Smooth muscle cell (in vitro differentiated cells): ENCODE measurements around the gene MSH6. TPM values are rescaled to one million over a fixed set of nuclear protein-coding genes. Genes with fewer than 3 reads are reported as not detected.

Experiments used
- DNase-seq: peaks from one replicate; lab custom pipeline; 2025; ENCODE audit not compliant: unreplicated experiment; lab: John Stamatoyannopoulos, UW
- H2AFZ ChIP-seq: fragments of 200-600 bp; sonication (generic); 2 replicates; pipeline ENCODE4 v1.6.0; 2016; ENCODE audit warnings: antibody characterized with exemption, low read depth, mild to moderate bottlenecking
- H3F3A ChIP-seq: fragments of 200-600 bp; sonication (generic); 2 replicates; pipeline ENCODE4 v1.6.0; 2017; ENCODE audit warnings: antibody characterized with exemption, low read depth
- H3K27ac ChIP-seq: fragments of 200-600 bp; sonication (generic); 2 replicates; pipeline ENCODE4 v1.5.1; 2016; ENCODE audit warnings: low read depth, mild to moderate bottlenecking
- H3K27me3 ChIP-seq: fragments of 200-600 bp; sonication (generic); 2 replicates; pipeline ENCODE4 v1.6.1; 2016; ENCODE audit warnings: low read depth, mild to moderate bottlenecking
- H3K36me3 ChIP-seq: fragments of 200-600 bp; sonication (generic); 2 replicates; pipeline ENCODE4 v1.5.1; 2016; ENCODE audit warnings: low read depth
- H3K4me1 ChIP-seq: fragments of 200-600 bp; sonication (generic); 2 replicates; pipeline ENCODE4 v1.5.1; 2016; ENCODE audit warnings: low read depth
- H3K4me2 ChIP-seq: fragments of 200-600 bp; sonication (generic); 2 replicates; pipeline ENCODE4 v1.6.0; 2016; ENCODE audit warnings: mild to moderate bottlenecking
- H3K4me3 ChIP-seq: fragments of 200-600 bp; sonication (generic); 2 replicates; pipeline ENCODE4 v1.5.1; 2016; ENCODE audit warnings: mild to moderate bottlenecking
- H3K79me2 ChIP-seq: fragments of 200-600 bp; sonication (generic); 2 replicates; pipeline ENCODE4 v1.6.0; 2016; ENCODE audit warnings: low read depth, mild to moderate bottlenecking
- H3K9ac ChIP-seq: fragments of 200-600 bp; sonication (generic); 2 replicates; pipeline ENCODE4 v1.6.0; 2016; ENCODE audit warnings: low read depth
- H3K9me3 ChIP-seq: fragments of 200-600 bp; sonication (generic); replicated peaks from 2 replicates; pipeline ENCODE4 v1.5.1; 2016; ENCODE audit warnings: low read depth
- H4K20me1 ChIP-seq: fragments of 200-600 bp; sonication (generic); 2 replicates; pipeline ENCODE4 v1.6.0; 2016; ENCODE audit warnings: low read depth
- CTCF ChIP-seq: fragments of 200-600 bp; sonication (generic); IDR thresholded peaks from 2 replicates; pipeline ENCODE4 v1.5.1; 2017; ENCODE audit warnings: borderline replicate concordance, mild to moderate bottlenecking, antibody characterized with exemption; ENCODE audit not compliant: insufficient read depth, poor library complexity, severe bottlenecking
- WGBS: methylation state at CpG from one replicate; pipeline ENCODE4 v1.1.7; 2016; ENCODE audit warnings: low lambda C conversion rate; 5-methylcytosine and 5-hydroxymethylcytosine counted together
- polyA plus RNA-seq: library from polyadenylated mRNA; unstranded; fragments of >200 nt; fragmentation: Nextera tagmentation; extraction: Ambion mirVana; gene quantifications from 2 replicates; pipeline ENCODE4 v1.2.1, GENCODE V29; 2016
- total RNA-seq: library from RNA; depleted of rRNA; stranded (reverse); fragments of >200 nt; gene quantifications from 2 replicates; pipeline ENCODE4 v1.2.3, GENCODE V29; 2014

The MSH6 gene
- total and polyA plus RNA-seq, 2 experiments from 2014 or later, result 48.7 to 65.2 TPM

GRCh38 chr2:47767880-47768609 is 14.9 kb upstream of the MSH6 start:
- Histone ChIP-seq H3K9me3 (no peaks in the 10 kb centered on the region), H3K36me3 (no peaks in the 10 kb centered on the region), H3K27ac (no peak overlapping the region), H3K4me1 (no peaks in the 10 kb centered on the region), H4K20me1 (no peaks in the 10 kb centered on the region), H3K27me3 (no peaks in the 10 kb centered on the region), H3K79me2 (no peaks in the 10 kb centered on the region), H3K4me3 (peak overlapping the region; percentile 19), H3K9ac (no peak overlapping the region), H3K4me2 (peak overlapping the region; percentile 81), H2AFZ (peak overlapping the region; percentile 79), H3F3A (peaks cover 5% of the 10 kb centered on the region)
- DNase-seq, result peak; percentile 44
- WGBS, result 42% methylated on average over 28 of the region's 28 CpGs
- peak; percentile 98 for TF ChIP-seq CTCF

- no peaks in the 10 kb centered on the region for H3K4me1 ChIP-seq
- no peak overlapping the region for H3K4me3 ChIP-seq
- no peaks in the 10 kb centered on the region for H3K36me3 ChIP-seq
- H3K27ac ChIP-seq, result no peak overlapping the region
- H3K79me2 ChIP-seq, result no peaks in the 10 kb centered on the region
- no peaks in the 10 kb centered on the region for H4K20me1 ChIP-seq
- H3K4me2 ChIP-seq, result no peak overlapping the region
- H2AFZ ChIP-seq, result no peak overlapping the region
- DNase-seq, result no peak
- WGBS, result 94% methylated on average over 9 of the region's 9 CpGs
- H3K9ac ChIP-seq, result no peak overlapping the region
- H3K27me3 ChIP-seq, result no peaks in the 10 kb centered on the region
- no peak for TF ChIP-seq CTCF
- H3K9me3 ChIP-seq, result no peaks in the 10 kb centered on the region
- H3F3A ChIP-seq, result peaks cover 5% of the 10 kb centered on the region
Measured at GRCh38 chr2:47769318-47769717, 13.6 kb upstream of the MSH6 start.

- DNase-seq, result no peak
Measured at GRCh38 chr2:47771211-47771610, 11.7 kb upstream of the MSH6 start.

More at GRCh38 chr2:47771211-47771610, 11.7 kb upstream of the MSH6 start:
- H3K27ac ChIP-seq, result peak overlapping the region; percentile 40
- no peak for TF ChIP-seq CTCF
- no peaks in the 10 kb centered on the region for H3K79me2 ChIP-seq
- H4K20me1 ChIP-seq, result no peaks in the 10 kb centered on the region
- no peaks in the 10 kb centered on the region for H3K36me3 ChIP-seq
- H3K4me3 ChIP-seq, result no peak overlapping the region
- H3K4me2 ChIP-seq, result no peak overlapping the region
- H3K4me1 ChIP-seq, result no peaks in the 10 kb centered on the region
- no peaks in the 10 kb centered on the region for H3K9me3 ChIP-seq
- H3F3A ChIP-seq, result peaks cover 5% of the 10 kb centered on the region
- no peaks in the 10 kb centered on the region for H3K27me3 ChIP-seq
- no peak overlapping the region for H3K9ac ChIP-seq
- no peak overlapping the region for H2AFZ ChIP-seq
